Upper lobe of right lung (tissue), 1 donor: Measurements from ENCODE around the gene ZCWPW1. TPM values are rescaled to one million over a fixed set of nuclear protein-coding genes. Genes with fewer than 3 reads are reported as not detected.

Experiments used
- ATAC-seq: fragments of 200-7000 bp; cut with Tn5 transposase; one replicate; pipeline ENCODE4 v1.9.1; 2020; ENCODE audit warnings: mild to moderate bottlenecking, moderate library complexity
- DNase-seq: peaks from one replicate; pipeline ENCODE4 v3.0.0-alpha.2; 2020
- H3K27ac ChIP-seq: fragments of 200-600 bp; one replicate; pipeline ENCODE4 v1.8.0; 2022
- H3K27me3 ChIP-seq: fragments of 200-600 bp; one replicate; pipeline ENCODE4 v1.8.0; 2022; ENCODE audit warnings: mild to moderate bottlenecking
- H3K36me3 ChIP-seq: fragments of 200-600 bp; one replicate; pipeline ENCODE4 v1.8.0; 2022
- H3K4me1 ChIP-seq: fragments of 200-600 bp; one replicate; pipeline ENCODE4 v1.8.0; 2022
- H3K4me3 ChIP-seq: fragments of 200-600 bp; one replicate; pipeline ENCODE4 v1.8.0; 2022; ENCODE audit warnings: mild to moderate bottlenecking
- H3K9me3 ChIP-seq: fragments of 200-600 bp; one replicate; pipeline ENCODE4 v1.8.0; 2022
- intact Hi-C: fragments of 100-400 bp; cut with DNase I; formaldehyde crosslinking; loops from one replicate; pipeline ENCODE4 v1.11.0; 2022
- total RNA-seq: library from RNA; stranded (reverse); fragmentation: NEBNext Ultra II Directional; extraction: Animal tissue kit (Norgen Biotek cat#: 25700); gene quantifications from one replicate; pipeline ENCODE4 v1.2.1, GENCODE V29; 2021
- TF ChIP-seq, protein P1 (sequence below): fragments of 200-600 bp; IDR thresholded peaks from one replicate; pipeline ENCODE4 v1.8.0; 2022; ENCODE audit warnings: antibody characterized with exemption
- donor health status: DM: no; HTN: yes; CAD: no; lungs with severe emphysema.

The ZCWPW1 gene
- total RNA-seq, 1 donor from 2014 or later = 4.8 TPM

GRCh38 chr7:100402241-100402640, 26.3 kb downstream of the ZCWPW1 start:
- H3K9me3 ChIP-seq = no peaks in the 10 kb centered on the region
- no peak overlapping the region for H3K4me3 ChIP-seq
- no peak overlapping the region for H3K27ac ChIP-seq
- no peaks in the 10 kb centered on the region for H3K36me3 ChIP-seq
- intact Hi-C loops = no loop called here
- H3K27me3 ChIP-seq = no peaks in the 10 kb centered on the region
- no peak for ATAC-seq
- TF ChIP-seq, protein P1, sequence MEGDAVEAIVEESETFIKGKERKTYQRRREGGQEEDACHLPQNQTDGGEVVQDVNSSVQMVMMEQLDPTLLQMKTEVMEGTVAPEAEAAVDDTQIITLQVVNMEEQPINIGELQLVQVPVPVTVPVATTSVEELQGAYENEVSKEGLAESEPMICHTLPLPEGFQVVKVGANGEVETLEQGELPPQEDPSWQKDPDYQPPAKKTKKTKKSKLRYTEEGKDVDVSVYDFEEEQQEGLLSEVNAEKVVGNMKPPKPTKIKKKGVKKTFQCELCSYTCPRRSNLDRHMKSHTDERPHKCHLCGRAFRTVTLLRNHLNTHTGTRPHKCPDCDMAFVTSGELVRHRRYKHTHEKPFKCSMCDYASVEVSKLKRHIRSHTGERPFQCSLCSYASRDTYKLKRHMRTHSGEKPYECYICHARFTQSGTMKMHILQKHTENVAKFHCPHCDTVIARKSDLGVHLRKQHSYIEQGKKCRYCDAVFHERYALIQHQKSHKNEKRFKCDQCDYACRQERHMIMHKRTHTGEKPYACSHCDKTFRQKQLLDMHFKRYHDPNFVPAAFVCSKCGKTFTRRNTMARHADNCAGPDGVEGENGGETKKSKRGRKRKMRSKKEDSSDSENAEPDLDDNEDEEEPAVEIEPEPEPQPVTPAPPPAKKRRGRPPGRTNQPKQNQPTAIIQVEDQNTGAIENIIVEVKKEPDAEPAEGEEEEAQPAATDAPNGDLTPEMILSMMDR = no peak
- H3K4me1 ChIP-seq = no peaks in the 10 kb centered on the region
- DNase-seq = no peak

DNA sequence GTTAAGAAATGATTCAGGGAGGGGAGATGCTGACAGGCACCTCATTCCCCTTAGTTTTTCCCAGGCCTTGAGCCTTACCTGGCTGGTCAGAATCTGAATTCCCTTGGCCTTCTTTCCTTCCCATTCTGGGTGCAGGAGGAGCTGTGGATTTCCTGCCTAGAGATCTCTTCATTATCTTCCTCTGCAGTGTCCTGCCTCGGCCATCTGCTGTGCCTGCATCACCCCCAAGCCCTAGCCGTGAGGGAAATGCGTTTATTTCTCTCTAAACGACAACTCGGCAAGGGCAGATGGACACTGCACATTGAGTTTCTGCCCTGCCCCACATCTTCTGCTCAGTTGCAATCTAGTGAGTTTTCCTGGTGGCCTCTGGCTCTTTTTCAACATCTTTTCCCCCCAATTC, 26.7 kb downstream of the ZCWPW1 start:
- DNase-seq = no peak
- intact Hi-C loops = no loop called here
- no peaks in the 10 kb centered on the region for H3K36me3 ChIP-seq

DNA sequence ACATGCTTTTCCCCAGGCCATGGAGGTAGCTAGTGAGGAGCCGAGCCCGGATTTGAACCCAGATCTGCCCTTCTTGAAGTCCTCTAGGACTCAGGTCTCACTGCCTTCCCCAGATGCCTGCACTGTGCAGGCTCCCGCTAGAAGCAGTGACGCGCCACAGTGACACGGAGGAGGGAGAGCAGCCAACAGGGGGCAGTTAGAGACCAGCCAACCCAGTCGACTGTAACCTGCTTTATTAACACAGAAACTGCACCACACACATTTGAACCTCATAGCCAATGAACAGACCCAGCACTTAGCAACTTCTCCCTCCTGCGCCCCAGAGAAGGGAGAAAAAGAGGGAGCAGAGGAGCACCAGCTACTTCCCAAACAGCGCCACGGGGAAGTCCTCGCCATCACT, 27.8 kb downstream of the ZCWPW1 start:
- no peaks in the 10 kb centered on the region for H3K27me3 ChIP-seq
- H3K9me3 ChIP-seq = no peaks in the 10 kb centered on the region
- no peaks in the 10 kb centered on the region for H3K4me1 ChIP-seq
- TF ChIP-seq, protein P1 = no peak
- DNase-seq (no peak), ATAC-seq (no peak)
- no peaks in the 10 kb centered on the region for H3K36me3 ChIP-seq
- no peak overlapping the region for H3K27ac ChIP-seq
- H3K4me3 ChIP-seq = no peak overlapping the region
- intact Hi-C loops = no loop called here

More for the DNA sequence above, 26.7 kb downstream of the ZCWPW1 start:
- no peaks in the 10 kb centered on the region for H3K9me3 ChIP-seq
- H3K4me3 ChIP-seq = no peak overlapping the region
- no peak overlapping the region for H3K27ac ChIP-seq
- ATAC-seq = no peak
- TF ChIP-seq, protein P1 = no peak
- H3K4me1 ChIP-seq = no peaks in the 10 kb centered on the region
- no peaks in the 10 kb centered on the region for H3K27me3 ChIP-seq

GRCh38 chr7:100400041-100400440, 28.5 kb downstream of the ZCWPW1 start:
- ATAC-seq (no peak), DNase-seq (no peak)
- TF ChIP-seq, protein P1 = no peak
- no peaks in the 10 kb centered on the region for H3K27me3 ChIP-seq
- H3K4me3 ChIP-seq = no peak overlapping the region
- no peaks in the 10 kb centered on the region for H3K9me3 ChIP-seq
- intact Hi-C loops = no loop called here
- no peaks in the 10 kb centered on the region for H3K36me3 ChIP-seq
- H3K27ac ChIP-seq = no peak overlapping the region
- H3K4me1 ChIP-seq = no peaks in the 10 kb centered on the region

GRCh38 chr7:100398239-100398638, 30.3 kb downstream of the ZCWPW1 start:
- Histone ChIP-seq H3K36me3 (no peaks in the 10 kb centered on the region), H3K9me3 (no peaks in the 10 kb centered on the region), H3K4me1 (no peaks in the 10 kb centered on the region), H3K27ac (no peak overlapping the region), H3K27me3 (no peaks in the 10 kb centered on the region), H3K4me3 (no peak overlapping the region)
- ATAC-seq (no peak), DNase-seq (no peak)
- TF ChIP-seq, protein P1 = no peak
- intact Hi-C loops = no loop called here
